K562 (cell line): Measurements from ENCODE around the gene TCOF1. TPM values are rescaled to one million over a fixed set of nuclear protein-coding genes. Genes with fewer than 3 reads are reported as not detected.
A peak's percentile ranks its signal among the peaks of the same experiment; 100 is the strongest.

Experiments used
- ATAC-seq: fragments of 200-7000 bp; cut with Tn5 transposase; 3 replicates; pipeline ENCODE4 v1.9.1; 2020; ENCODE audit warnings: moderate library complexity
- BruUV-seq: library from RNA; stranded (reverse); fragments of 400-500 nt; replicated peaks from 2 replicates; lab custom pipeline; 2021; lab: Mats Ljungman, UMichigan
- CTCF ChIA-PET: fragments of 300-600 bp; formaldehyde crosslinking; extraction: SDS; loops from one replicate; lab custom pipeline; 2021; ENCODE audit warnings: low intra/inter-chr PET ratio; lab: Yijun Ruan, JAX
- POLR2A ChIA-PET: fragments of 300-600, 350-650 bp; sonication (Branson Sonifier 250); formaldehyde crosslinking; extraction: SDS; loops from one replicate; lab custom pipeline; 2021; ENCODE audit warnings: antibody characterized with exemption, inconsistent platforms; lab: Yijun Ruan, JAX
- DNase-seq, 4 experiments: peaks; one replicate each; pipeline versions ENCODE4 v3.0.0 to v3.0.0-alpha.2; 2011 to 2018; ENCODE audit warnings: low spot score in 3 of 4, mixed read lengths in 3 of 4; ENCODE audit errors: extremely low read depth in 1 of 4
- FAIRE-seq: peaks from 2 replicates; lab custom pipeline; 2011; peaks lifted over from hg19 to GRCh38; lab: Jason Lieb, UNC
- H2AFZ ChIP-seq: 2 replicates; pipeline ENCODE4 v1.6.0; 2011; ENCODE audit warnings: low read depth, low read length, control low read depth, inconsistent platforms
- H3K27ac ChIP-seq: fragments of 200-600 bp; 3 replicates; pipeline ENCODE4 v1.8.0; 2011; ENCODE audit warnings: low read depth, mild to moderate bottlenecking, control low read depth, inconsistent platforms, low read length, moderate library complexity, mixed read lengths; ENCODE audit errors: extremely low read depth
- H3K27me3 ChIP-seq, 2 experiments: fragments of 300-600 bp in 1 of 2; 2 replicates in 1 of 2; 3 replicates in 1 of 2; pipeline versions ENCODE4 v1.6.0 to v1.8.0; 2011; ENCODE audit warnings: inconsistent platforms in 2 of 2, low read length in 2 of 2, mild to moderate bottlenecking in 1 of 2, mixed read lengths in 1 of 2, moderate library complexity in 1 of 2; ENCODE audit not compliant: control insufficient read depth in 2 of 2, insufficient read depth in 2 of 2
- H3K36me3 ChIP-seq: fragments of 300-600 bp; 3 replicates; pipeline ENCODE4 v1.8.0; 2011; ENCODE audit warnings: mild to moderate bottlenecking, low read length, inconsistent platforms; ENCODE audit not compliant: control insufficient read depth, insufficient read depth
- H3K4me1 ChIP-seq, 2 experiments: fragments of 200-600 bp in 1 of 2; replicated peaks in 1 of 2; 2 replicates in 1 of 2; 3 replicates in 1 of 2; pipeline versions ENCODE4 v1.5.1 to v1.8.0; 2011; ENCODE audit warnings: inconsistent platforms in 2 of 2, low read length in 2 of 2, mild to moderate bottlenecking in 1 of 2, mixed read lengths in 1 of 2, moderate library complexity in 1 of 2; ENCODE audit not compliant: control insufficient read depth in 2 of 2, insufficient read depth in 2 of 2
- H3K4me2 ChIP-seq: 2 replicates; pipeline ENCODE4 v1.6.1; 2011; ENCODE audit warnings: low read length, control low read depth, inconsistent platforms, mixed read lengths; ENCODE audit not compliant: insufficient read depth
- H3K4me3 ChIP-seq: fragments of 200-600 bp; sonication (generic), shearing (Covaris generic); 2 replicates; pipeline ENCODE4 v1.5.1; 2016; ENCODE audit warnings: control low read depth, inconsistent platforms
- H3K79me2 ChIP-seq: fragments of 200-600 bp; 3 replicates; pipeline ENCODE4 v1.8.0; 2011; ENCODE audit warnings: low read length, inconsistent platforms; ENCODE audit not compliant: control insufficient read depth, insufficient read depth
- H3K9ac ChIP-seq, 2 experiments: 2 replicates each; pipeline versions ENCODE4 v1.6.0 to v1.6.1; 2011; ENCODE audit warnings: low read depth in 2 of 2, low read length in 2 of 2, control low read depth in 1 of 2, inconsistent platforms in 1 of 2, mild to moderate bottlenecking in 1 of 2, mixed read lengths in 1 of 2; ENCODE audit not compliant: insufficient read depth in 1 of 2
- H3K9me1 ChIP-seq: one replicate; pipeline ENCODE4 v1.6.0; 2011; ENCODE audit warnings: inconsistent platforms, mild to moderate bottlenecking, low read length, moderate library complexity; ENCODE audit not compliant: control insufficient read depth, insufficient read depth
- H3K9me3 ChIP-seq: replicated peaks from 2 replicates; pipeline ENCODE4 v1.5.1; 2011; ENCODE audit warnings: low read depth, low read length, inconsistent platforms; ENCODE audit not compliant: control insufficient read depth, insufficient read depth
- H4K20me1 ChIP-seq: replicated peaks from 2 replicates; pipeline ENCODE4 v1.6.1; 2011; ENCODE audit warnings: low read length, inconsistent platforms, mixed read lengths; ENCODE audit not compliant: control insufficient read depth, insufficient read depth
- CEBPB ChIP-seq: fragments of 450-650 bp; IDR thresholded peaks from 2 replicates; pipeline ENCODE4 v1.6.1; 2016; ENCODE audit warnings: missing genetic modification characterization, missing compliant biosample characterization
- DIDO1 ChIP-seq: fragments of 450-650 bp; IDR thresholded peaks from 2 replicates; pipeline ENCODE4 v1.6.1; 2016; ENCODE audit warnings: low read depth, missing biosample characterization, missing genetic modification characterization
- SMARCA5 ChIP-seq: fragments of 450-650 bp; IDR thresholded peaks from 2 replicates; pipeline ENCODE4 v1.6.1; 2016
- ZNF121 ChIP-seq: sonication (generic); formaldehyde crosslinking; conservative IDR thresholded peaks from 2 replicates; pipeline ENCODE4 v1.8.0; 2022; ENCODE audit warnings: missing genetic modification reagents
- WGBS: fragments of 100-300 bp; shearing (Covaris generic); methylation state at CpG from one replicate; pipeline ENCODE4 v1.1.6; 2016; ENCODE audit warnings: low coverage, mixed read lengths; ENCODE audit not compliant: insufficient coverage; ENCODE audit errors: missing lambda C conversion rate; 5-methylcytosine and 5-hydroxymethylcytosine counted together
- in situ Hi-C: fragments of 300-500 bp; cut with MboI; formaldehyde crosslinking; loops from 4 replicates; pipeline ENCODE4 v1.15.0; 2018; ENCODE audit warnings: inconsistent platforms, mixed read lengths
- intact Hi-C: fragments of 100-400 bp; cut with micrococcal nuclease; formaldehyde crosslinking; loops from 2 replicates; pipeline ENCODE4 v1.14.2; 2022
- polyA plus RNA-seq, 8 experiments: library from polyadenylated mRNA; depleted of rRNA in 4 of 8; stranded (reverse) in 5 of 8; unstranded in 3 of 8; fragments of >200 nt; fragmentation: Nextera tagmentation in 2 of 8; fragmentation: Illumina TruSeq in 1 of 8; extraction: Ambion mirVana in 2 of 8; extraction: Trizol in 1 of 8; gene quantifications; 2 replicates each; pipeline versions ENCODE4 v1.2.1 to v1.2.3, GENCODE V29; 2011 to 2014; ENCODE audit warnings: inconsistent platforms in 1 of 8, missing spikeins in 1 of 8
- total RNA-seq, 7 experiments: library from RNA; depleted of rRNA in 6 of 7; stranded (reverse); fragments of >200 nt in 6 of 7; fragmentation: Illumina TruSeq in 2 of 7; extraction: Trizol in 2 of 7; gene quantifications; 2 replicates each; pipeline versions ENCODE4 v1.2.1 to v1.2.3, GENCODE V29; 2011 to 2021; ENCODE audit warnings: low replicate concordance in 1 of 7
- TF ChIP-seq, protein P1 (sequence below): IDR thresholded peaks from 2 replicates; pipeline ENCODE4 v1.6.1; 2014; ENCODE audit warnings: antibody characterized with exemption
- TF ChIP-seq, protein P2 (sequence below): sonication (generic); formaldehyde crosslinking; IDR thresholded peaks from 2 replicates; pipeline ENCODE4 v1.8.1; 2023; ENCODE audit warnings: mild to moderate bottlenecking, missing genetic modification reagents
- TF ChIP-seq, protein P3 (sequence below): fragments of 450-650 bp; IDR thresholded peaks from 2 replicates; pipeline ENCODE4 v1.6.1; 2017; ENCODE audit warnings: mild to moderate bottlenecking, moderate library complexity
- TF ChIP-seq, protein P4 (sequence below): fragments of 250-450 bp; sonication (Bioruptor Pico); IDR thresholded peaks from 2 replicates; pipeline ENCODE4 v1.5.0; 2022; ENCODE audit warnings: mild to moderate bottlenecking

The TCOF1 gene
- total and polyA plus RNA-seq, 9 of the 15 experiments (the other 6 are each of a cell fraction or from before 2014, with no cell fraction given): 9.8 to 134 (median 61.7) TPM

DNA sequence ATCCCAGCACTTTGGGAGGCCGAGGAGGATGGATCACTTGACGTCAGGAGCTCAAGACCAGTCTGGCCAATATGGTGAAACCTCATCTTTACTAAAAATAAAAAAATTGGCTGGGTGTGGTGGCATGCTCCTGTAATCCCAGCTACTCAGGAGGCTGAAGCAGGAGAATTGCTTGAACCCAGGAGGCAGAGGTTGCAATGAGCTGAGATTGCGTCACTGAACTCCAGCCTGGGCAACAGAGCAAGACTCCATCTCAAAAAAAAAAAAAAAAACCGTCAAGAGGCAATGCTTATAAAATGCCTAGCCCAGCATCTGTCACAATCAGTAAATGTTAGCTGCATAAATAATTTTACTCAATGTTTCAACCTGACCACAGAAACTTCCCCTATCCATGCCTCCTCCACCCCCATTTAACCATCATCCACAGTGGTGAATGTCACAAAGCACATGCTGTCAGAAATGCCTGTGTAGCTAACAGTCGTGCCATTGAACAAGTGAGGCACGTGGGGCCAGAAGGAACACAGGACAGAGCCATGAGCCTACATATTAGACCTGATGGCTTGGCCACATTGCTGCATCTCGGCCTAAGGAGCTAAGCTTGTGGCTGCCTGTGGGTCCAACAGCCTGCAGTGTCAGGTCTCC lies 16.8 kb upstream of the TCOF1 start:
- Histone ChIP-seq H3K4me2 (no peak overlapping the region), H3K9me1 (no peaks in the 10 kb centered on the region), H3K9ac (no peak overlapping the region), H4K20me1 (no peaks in the 10 kb centered on the region), H3K79me2 (no peaks in the 10 kb centered on the region), H3K9me3 (no peaks in the 10 kb centered on the region), H3K27ac (no peak overlapping the region), H3K4me1 (no peaks in the 10 kb centered on the region), H2AFZ (no peak overlapping the region), H3K4me3 (no peak overlapping the region), H3K27me3 (peaks cover 15 to 31% of the 10 kb centered on the region in 2 experiments; a peak in 4 of 5 replicates), H3K36me3 (no peaks in the 10 kb centered on the region)
- DNase-seq (no peak), ATAC-seq (no peak), FAIRE-seq (no peak)
- intact Hi-C loops (no loop called here), in situ Hi-C loops (no loop called here)
- CTCF ChIA-PET: no interaction called here
- BruUV-seq: no TSS peak
- 4% methylated on average over 6 of the region's 7 CpGs for WGBS
- POLR2A ChIA-PET: interaction anchor here (0.6 kb wide), 2 partner anchors 48 to 88 kb away, joined by 3 to 4 read pairs; no protein-coding TSS in a partner anchor
- TF ChIP-seq ZNF121 (CRISPR knock-in tag) (peak; percentile 26; the same call in 1 of the 2 replicates), SMARCA5 (no peak), CEBPB (tag) (peak; percentile 8; the same call in 1 of the 2 replicates), DIDO1 (tag) (no peak)
- TF ChIP-seq, protein P1, sequence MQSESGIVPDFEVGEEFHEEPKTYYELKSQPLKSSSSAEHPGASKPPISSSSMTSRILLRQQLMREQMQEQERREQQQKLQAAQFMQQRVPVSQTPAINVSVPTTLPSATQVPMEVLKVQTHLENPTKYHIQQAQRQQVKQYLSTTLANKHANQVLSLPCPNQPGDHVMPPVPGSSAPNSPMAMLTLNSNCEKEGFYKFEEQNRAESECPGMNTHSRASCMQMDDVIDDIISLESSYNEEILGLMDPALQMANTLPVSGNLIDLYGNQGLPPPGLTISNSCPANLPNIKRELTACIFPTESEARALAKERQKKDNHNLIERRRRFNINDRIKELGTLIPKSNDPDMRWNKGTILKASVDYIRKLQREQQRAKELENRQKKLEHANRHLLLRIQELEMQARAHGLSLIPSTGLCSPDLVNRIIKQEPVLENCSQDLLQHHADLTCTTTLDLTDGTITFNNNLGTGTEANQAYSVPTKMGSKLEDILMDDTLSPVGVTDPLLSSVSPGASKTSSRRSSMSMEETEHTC: no peak
- TF ChIP-seq, protein P2, sequence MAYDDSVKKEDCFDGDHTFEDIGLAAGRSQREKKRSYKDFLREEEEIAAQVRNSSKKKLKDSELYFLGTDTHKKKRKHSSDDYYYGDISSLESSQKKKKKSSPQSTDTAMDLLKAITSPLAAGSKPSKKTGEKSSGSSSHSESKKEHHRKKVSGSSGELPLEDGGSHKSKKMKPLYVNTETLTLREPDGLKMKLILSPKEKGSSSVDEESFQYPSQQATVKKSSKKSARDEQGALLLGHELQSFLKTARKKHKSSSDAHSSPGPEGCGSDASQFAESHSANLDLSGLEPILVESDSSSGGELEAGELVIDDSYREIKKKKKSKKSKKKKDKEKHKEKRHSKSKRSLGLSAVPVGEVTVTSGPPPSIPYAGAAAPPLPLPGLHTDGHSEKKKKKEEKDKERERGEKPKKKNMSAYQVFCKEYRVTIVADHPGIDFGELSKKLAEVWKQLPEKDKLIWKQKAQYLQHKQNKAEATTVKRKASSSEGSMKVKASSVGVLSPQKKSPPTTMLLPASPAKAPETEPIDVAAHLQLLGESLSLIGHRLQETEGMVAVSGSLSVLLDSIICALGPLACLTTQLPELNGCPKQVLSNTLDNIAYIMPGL (CRISPR knock-in tag): no peak
- TF ChIP-seq, protein P3, sequence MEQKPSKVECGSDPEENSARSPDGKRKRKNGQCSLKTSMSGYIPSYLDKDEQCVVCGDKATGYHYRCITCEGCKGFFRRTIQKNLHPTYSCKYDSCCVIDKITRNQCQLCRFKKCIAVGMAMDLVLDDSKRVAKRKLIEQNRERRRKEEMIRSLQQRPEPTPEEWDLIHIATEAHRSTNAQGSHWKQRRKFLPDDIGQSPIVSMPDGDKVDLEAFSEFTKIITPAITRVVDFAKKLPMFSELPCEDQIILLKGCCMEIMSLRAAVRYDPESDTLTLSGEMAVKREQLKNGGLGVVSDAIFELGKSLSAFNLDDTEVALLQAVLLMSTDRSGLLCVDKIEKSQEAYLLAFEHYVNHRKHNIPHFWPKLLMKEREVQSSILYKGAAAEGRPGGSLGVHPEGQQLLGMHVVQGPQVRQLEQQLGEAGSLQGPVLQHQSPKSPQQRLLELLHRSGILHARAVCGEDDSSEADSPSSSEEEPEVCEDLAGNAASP: no peak
- TF ChIP-seq, protein P4, sequence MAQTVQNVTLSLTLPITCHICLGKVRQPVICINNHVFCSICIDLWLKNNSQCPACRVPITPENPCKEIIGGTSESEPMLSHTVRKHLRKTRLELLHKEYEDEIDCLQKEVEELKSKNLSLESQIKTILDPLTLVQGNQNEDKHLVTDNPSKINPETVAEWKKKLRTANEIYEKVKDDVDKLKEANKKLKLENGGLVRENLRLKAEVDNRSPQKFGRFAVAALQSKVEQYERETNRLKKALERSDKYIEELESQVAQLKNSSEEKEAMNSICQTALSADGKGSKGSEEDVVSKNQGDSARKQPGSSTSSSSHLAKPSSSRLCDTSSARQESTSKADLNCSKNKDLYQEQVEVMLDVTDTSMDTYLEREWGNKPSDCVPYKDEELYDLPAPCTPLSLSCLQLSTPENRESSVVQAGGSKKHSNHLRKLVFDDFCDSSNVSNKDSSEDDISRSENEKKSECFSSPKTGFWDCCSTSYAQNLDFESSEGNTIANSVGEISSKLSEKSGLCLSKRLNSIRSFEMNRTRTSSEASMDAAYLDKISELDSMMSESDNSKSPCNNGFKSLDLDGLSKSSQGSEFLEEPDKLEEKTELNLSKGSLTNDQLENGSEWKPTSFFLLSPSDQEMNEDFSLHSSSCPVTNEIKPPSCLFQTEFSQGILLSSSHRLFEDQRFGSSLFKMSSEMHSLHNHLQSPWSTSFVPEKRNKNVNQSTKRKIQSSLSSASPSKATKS (CRISPR knock-in tag): no peak
